COLO829 (cell line): Measurements from ENCODE around the gene SIPA1L3.

ENCODE experiments used
- DNase-seq: peaks from one replicate; pipeline ENCODE4 v3.0.0; 2012; ENCODE audit warnings: low spot score

SIPA1L3 gene

GRCh38 chr19:37943480-37943879 lies 36.5 kb downstream of the SIPA1L3 start:
- DNase-seq: no peak

- no peak for DNase-seq
Observed at GRCh38 chr19:37946132-37946531, 39.1 kb downstream of the SIPA1L3 start.

GRCh38 chr19:37947778-37948177 lies 40.8 kb downstream of the SIPA1L3 start:
- DNase-seq: no peak

- no peak for DNase-seq
Observed at GRCh38 chr19:37948362-37948761, 41.4 kb downstream of the SIPA1L3 start.

- no peak for DNase-seq
Observed at GRCh38 chr19:37950471-37951175, 43.6 kb downstream of the SIPA1L3 start.

- no peak for DNase-seq
Observed at GRCh38 chr19:37951816-37952210, 44.8 kb downstream of the SIPA1L3 start.

- no peak for DNase-seq
Observed at GRCh38 chr19:37953171-37953917, 46.3 kb downstream of the SIPA1L3 start.

GRCh38 chr19:37953918-37954303 lies 46.9 kb downstream of the SIPA1L3 start:
- no peak for DNase-seq

- DNase-seq: no peak
Observed at GRCh38 chr19:37954421-37954874, 47.4 kb downstream of the SIPA1L3 start.

- no peak for DNase-seq
Observed at GRCh38 chr19:37955986-37956385, 49.0 kb downstream of the SIPA1L3 start.

- no peak for DNase-seq
Observed at GRCh38 chr19:37957176-37957575, 50.2 kb downstream of the SIPA1L3 start.

- DNase-seq: no peak
Observed at GRCh38 chr19:37959665-37960114, 52.7 kb downstream of the SIPA1L3 start.

GRCh38 chr19:37961198-37961597 lies 54.2 kb downstream of the SIPA1L3 start:
- no peak for DNase-seq

- DNase-seq: no peak
Observed at GRCh38 chr19:37963190-37963936, 56.4 kb downstream of the SIPA1L3 start.

GRCh38 chr19:37964109-37964508 lies 57.1 kb downstream of the SIPA1L3 start:
- DNase-seq: no peak

- DNase-seq: no peak
Observed at GRCh38 chr19:37966211-37966661, 59.2 kb downstream of the SIPA1L3 start.

- no peak for DNase-seq
Observed at GRCh38 chr19:37966662-37967231, 59.7 kb downstream of the SIPA1L3 start.

GRCh38 chr19:37969695-37970094 lies 62.7 kb downstream of the SIPA1L3 start:
- DNase-seq: no peak

- DNase-seq: no peak
Observed at GRCh38 chr19:37970699-37971098, 63.7 kb downstream of the SIPA1L3 start.

GRCh38 chr19:37972803-37973202 lies 65.8 kb downstream of the SIPA1L3 start:
- DNase-seq: no peak

GRCh38 chr19:37973666-37974065 lies 66.7 kb downstream of the SIPA1L3 start:
- no peak for DNase-seq

- no peak for DNase-seq
Observed at GRCh38 chr19:37975071-37975470, 68.1 kb downstream of the SIPA1L3 start.
